ENCODE results near the gene JUND.

DNA sequence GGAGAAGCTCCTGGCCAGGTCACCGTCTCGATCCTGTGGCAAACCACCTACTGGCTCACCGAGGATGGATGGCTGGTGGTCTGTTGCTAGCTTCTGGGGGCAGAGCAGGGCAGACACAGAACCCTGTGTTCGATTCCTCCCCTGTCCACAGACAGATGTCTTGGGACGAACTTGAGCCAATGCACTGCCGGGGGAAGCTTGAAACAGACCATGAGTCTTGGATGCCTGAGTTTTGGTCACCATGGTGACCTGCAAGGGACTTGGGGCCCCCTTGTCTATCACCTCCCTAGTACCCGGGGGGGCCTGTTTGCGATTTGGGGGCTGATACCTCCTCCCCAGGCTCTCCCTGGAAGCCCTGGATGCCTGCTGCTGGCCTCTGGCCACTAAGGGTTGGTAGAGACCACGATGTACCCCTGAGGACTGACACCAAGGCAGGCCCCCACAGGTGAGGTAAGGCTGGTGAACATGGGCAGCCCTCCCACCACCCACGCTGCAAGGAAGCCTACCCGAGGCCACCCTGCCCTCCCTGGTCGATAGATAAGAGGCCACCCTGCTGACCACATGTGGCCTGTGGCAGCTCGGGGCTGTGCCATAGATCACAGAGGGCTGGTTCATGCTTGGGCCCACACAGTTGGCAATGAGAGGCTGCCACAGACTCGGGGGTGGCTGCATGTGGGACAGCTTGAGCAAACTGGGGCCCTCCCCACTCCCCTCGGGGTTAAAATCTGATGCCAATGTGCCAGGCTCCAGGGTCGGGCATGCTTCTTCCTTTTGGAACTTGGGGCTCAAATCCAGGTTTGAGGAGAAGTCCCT is 17.9 kb downstream of the JUND start:
- TF ChIP-seq, protein P1, sequence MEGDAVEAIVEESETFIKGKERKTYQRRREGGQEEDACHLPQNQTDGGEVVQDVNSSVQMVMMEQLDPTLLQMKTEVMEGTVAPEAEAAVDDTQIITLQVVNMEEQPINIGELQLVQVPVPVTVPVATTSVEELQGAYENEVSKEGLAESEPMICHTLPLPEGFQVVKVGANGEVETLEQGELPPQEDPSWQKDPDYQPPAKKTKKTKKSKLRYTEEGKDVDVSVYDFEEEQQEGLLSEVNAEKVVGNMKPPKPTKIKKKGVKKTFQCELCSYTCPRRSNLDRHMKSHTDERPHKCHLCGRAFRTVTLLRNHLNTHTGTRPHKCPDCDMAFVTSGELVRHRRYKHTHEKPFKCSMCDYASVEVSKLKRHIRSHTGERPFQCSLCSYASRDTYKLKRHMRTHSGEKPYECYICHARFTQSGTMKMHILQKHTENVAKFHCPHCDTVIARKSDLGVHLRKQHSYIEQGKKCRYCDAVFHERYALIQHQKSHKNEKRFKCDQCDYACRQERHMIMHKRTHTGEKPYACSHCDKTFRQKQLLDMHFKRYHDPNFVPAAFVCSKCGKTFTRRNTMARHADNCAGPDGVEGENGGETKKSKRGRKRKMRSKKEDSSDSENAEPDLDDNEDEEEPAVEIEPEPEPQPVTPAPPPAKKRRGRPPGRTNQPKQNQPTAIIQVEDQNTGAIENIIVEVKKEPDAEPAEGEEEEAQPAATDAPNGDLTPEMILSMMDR (IDR thresholded peaks at IDR 0.05): no peak
- no peak for TF ChIP-seq POLR2A (IDR thresholded peaks at IDR 0.05)

Data from gastroesophageal sphincter (tissue), 3 donors.